HepG2 (cell line): ENCODE measurements around the gene CLASP1. TPM values are rescaled to one million over a fixed set of nuclear protein-coding genes. Genes with fewer than 3 reads are reported as not detected.

Source experiments
- BCL3 ChIP-seq: sonication (generic); formaldehyde crosslinking; IDR thresholded peaks from 2 replicates; pipeline ENCODE4 v1.5.1; 2020; ENCODE audit warnings: mild to moderate bottlenecking, missing genetic modification reagents, moderate library complexity
- HNF4G ChIP-seq, 2 experiments: sonication (generic) in 1 of 2; formaldehyde crosslinking in 1 of 2; IDR thresholded peaks; 2 replicates each; pipeline versions ENCODE4 v1.4.0 to v1.6.1; 2011 to 2020; ENCODE audit warnings: borderline replicate concordance in 2 of 2, low read depth in 2 of 2, mild to moderate bottlenecking in 2 of 2, low read length in 1 of 2, missing genetic modification reagents in 1 of 2, moderate library complexity in 1 of 2
- ONECUT2 ChIP-seq: sonication (generic); formaldehyde crosslinking; IDR thresholded peaks from 2 replicates; pipeline ENCODE4 v1.4.0; 2020; ENCODE audit warnings: missing genetic modification reagents
- SP1 ChIP-seq, 2 experiments: fragments of 450-650 bp in 1 of 2; sonication (generic) in 1 of 2; formaldehyde crosslinking in 1 of 2; IDR thresholded peaks; 2 replicates each; pipeline versions ENCODE4 v1.4.0 to v1.6.1; 2016 to 2020; ENCODE audit warnings: missing genetic modification reagents in 1 of 2
- ZNF362 ChIP-seq: sonication (generic); formaldehyde crosslinking; IDR thresholded peaks from 2 replicates; pipeline ENCODE4 v1.4.0; 2020; ENCODE audit warnings: missing genetic modification reagents, mild to moderate bottlenecking, borderline replicate concordance
- ZNF788 ChIP-seq: sonication (generic); formaldehyde crosslinking; IDR thresholded peaks from 2 replicates; pipeline ENCODE4 v1.5.0; 2020; ENCODE audit warnings: mild to moderate bottlenecking, missing genetic modification reagents, borderline replicate concordance
- ZNF790 ChIP-seq: sonication (generic); formaldehyde crosslinking; IDR thresholded peaks from 2 replicates; pipeline ENCODE4 v1.8.0; 2022; ENCODE audit warnings: missing genetic modification reagents, mild to moderate bottlenecking, borderline replicate concordance
- polyA plus RNA-seq, 8 experiments: library from polyadenylated mRNA; depleted of rRNA in 3 of 8; stranded (reverse) in 7 of 8; unstranded in 1 of 8; fragments of >200 nt; fragmentation: Illumina TruSeq in 4 of 8; extraction: Trizol in 4 of 8; gene quantifications; 2 replicates each; pipeline versions ENCODE4 v1.2.1 to v1.2.3, GENCODE V29; 2011 to 2016; ENCODE audit warnings: low read depth in 4 of 8, missing spikeins in 1 of 8, mixed read lengths in 1 of 8; ENCODE audit not compliant: insufficient read depth in 1 of 8
- total RNA-seq, 5 experiments: library from RNA; depleted of rRNA; stranded (reverse); fragments of >200 nt; fragmentation: Illumina TruSeq; extraction: Trizol; gene quantifications; 2 replicates each; pipeline ENCODE4 v1.2.3, GENCODE V29; 2016; ENCODE audit warnings: low read depth in 1 of 5
- TF ChIP-seq, protein P1 (sequence below): sonication (generic); formaldehyde crosslinking; IDR thresholded peaks from 2 replicates; pipeline ENCODE4 v1.5.0; 2020; ENCODE audit warnings: missing genetic modification reagents, mild to moderate bottlenecking, borderline replicate concordance
- TF ChIP-seq, protein P2 (sequence below): sonication (generic); formaldehyde crosslinking; IDR thresholded peaks from 2 replicates; pipeline ENCODE4 v1.8.0; 2022; ENCODE audit warnings: mild to moderate bottlenecking, missing genetic modification reagents
- TF ChIP-seq, protein P3 (sequence below): sonication (generic); formaldehyde crosslinking; IDR thresholded peaks from 2 replicates; pipeline ENCODE4 v1.4.0; 2020; ENCODE audit warnings: mild to moderate bottlenecking, missing genetic modification reagents
- TF ChIP-seq, protein P4 (sequence below): IDR thresholded peaks from 2 replicates; pipeline ENCODE4 v1.6.1; 2016

CLASP1 gene
- total and polyA plus RNA-seq, 2 of the 13 experiments (the other 11 are each of a cell fraction or from before 2014, with no cell fraction given) = 11.7 to 47.9 TPM

- TF ChIP-seq ONECUT2 (CRISPR knock-in tag) (peak; percentile 59; the same call in 1 of the 2 replicates), BCL3 (CRISPR knock-in tag) (peak; percentile 41; the same call in 1 of the 2 replicates), ZNF362 (peak; percentile 97), ZNF788 (CRISPR knock-in tag) (peak; percentile 90), SP1 (IDR thresholded peaks at IDR 0.05) (no peak), SP1 (CRISPR knock-in tag; IDR thresholded peaks at IDR 0.05) (peak; percentile 25; the same call in 1 of the 2 replicates), ZNF790 (CRISPR knock-in tag) (peak; percentile 82; the same call in 1 of the 2 replicates), HNF4G (IDR thresholded peaks at IDR 0.05; ENCODE audit: borderline replicate concordance, low read depth, low read length) (peak; percentile 96), HNF4G (CRISPR knock-in tag; IDR thresholded peaks at IDR 0.05; ENCODE audit: borderline replicate concordance, low read depth) (peak; percentile 89)
- TF ChIP-seq, protein P1, sequence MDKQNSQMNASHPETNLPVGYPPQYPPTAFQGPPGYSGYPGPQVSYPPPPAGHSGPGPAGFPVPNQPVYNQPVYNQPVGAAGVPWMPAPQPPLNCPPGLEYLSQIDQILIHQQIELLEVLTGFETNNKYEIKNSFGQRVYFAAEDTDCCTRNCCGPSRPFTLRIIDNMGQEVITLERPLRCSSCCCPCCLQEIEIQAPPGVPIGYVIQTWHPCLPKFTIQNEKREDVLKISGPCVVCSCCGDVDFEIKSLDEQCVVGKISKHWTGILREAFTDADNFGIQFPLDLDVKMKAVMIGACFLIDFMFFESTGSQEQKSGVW (CRISPR knock-in tag) = no peak
- TF ChIP-seq, protein P2, sequence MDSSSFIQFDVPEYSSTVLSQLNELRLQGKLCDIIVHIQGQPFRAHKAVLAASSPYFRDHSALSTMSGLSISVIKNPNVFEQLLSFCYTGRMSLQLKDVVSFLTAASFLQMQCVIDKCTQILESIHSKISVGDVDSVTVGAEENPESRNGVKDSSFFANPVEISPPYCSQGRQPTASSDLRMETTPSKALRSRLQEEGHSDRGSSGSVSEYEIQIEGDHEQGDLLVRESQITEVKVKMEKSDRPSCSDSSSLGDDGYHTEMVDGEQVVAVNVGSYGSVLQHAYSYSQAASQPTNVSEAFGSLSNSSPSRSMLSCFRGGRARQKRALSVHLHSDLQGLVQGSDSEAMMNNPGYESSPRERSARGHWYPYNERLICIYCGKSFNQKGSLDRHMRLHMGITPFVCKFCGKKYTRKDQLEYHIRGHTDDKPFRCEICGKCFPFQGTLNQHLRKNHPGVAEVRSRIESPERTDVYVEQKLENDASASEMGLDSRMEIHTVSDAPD (CRISPR knock-in tag) = no peak; the same call in 1 of the 2 replicates
- TF ChIP-seq, protein P3, sequence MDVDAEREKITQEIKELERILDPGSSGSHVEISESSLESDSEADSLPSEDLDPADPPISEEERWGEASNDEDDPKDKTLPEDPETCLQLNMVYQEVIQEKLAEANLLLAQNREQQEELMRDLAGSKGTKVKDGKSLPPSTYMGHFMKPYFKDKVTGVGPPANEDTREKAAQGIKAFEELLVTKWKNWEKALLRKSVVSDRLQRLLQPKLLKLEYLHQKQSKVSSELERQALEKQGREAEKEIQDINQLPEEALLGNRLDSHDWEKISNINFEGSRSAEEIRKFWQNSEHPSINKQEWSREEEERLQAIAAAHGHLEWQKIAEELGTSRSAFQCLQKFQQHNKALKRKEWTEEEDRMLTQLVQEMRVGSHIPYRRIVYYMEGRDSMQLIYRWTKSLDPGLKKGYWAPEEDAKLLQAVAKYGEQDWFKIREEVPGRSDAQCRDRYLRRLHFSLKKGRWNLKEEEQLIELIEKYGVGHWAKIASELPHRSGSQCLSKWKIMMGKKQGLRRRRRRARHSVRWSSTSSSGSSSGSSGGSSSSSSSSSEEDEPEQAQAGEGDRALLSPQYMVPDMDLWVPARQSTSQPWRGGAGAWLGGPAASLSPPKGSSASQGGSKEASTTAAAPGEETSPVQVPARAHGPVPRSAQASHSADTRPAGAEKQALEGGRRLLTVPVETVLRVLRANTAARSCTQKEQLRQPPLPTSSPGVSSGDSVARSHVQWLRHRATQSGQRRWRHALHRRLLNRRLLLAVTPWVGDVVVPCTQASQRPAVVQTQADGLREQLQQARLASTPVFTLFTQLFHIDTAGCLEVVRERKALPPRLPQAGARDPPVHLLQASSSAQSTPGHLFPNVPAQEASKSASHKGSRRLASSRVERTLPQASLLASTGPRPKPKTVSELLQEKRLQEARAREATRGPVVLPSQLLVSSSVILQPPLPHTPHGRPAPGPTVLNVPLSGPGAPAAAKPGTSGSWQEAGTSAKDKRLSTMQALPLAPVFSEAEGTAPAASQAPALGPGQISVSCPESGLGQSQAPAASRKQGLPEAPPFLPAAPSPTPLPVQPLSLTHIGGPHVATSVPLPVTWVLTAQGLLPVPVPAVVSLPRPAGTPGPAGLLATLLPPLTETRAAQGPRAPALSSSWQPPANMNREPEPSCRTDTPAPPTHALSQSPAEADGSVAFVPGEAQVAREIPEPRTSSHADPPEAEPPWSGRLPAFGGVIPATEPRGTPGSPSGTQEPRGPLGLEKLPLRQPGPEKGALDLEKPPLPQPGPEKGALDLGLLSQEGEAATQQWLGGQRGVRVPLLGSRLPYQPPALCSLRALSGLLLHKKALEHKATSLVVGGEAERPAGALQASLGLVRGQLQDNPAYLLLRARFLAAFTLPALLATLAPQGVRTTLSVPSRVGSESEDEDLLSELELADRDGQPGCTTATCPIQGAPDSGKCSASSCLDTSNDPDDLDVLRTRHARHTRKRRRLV = 0 out of 2 replicates have a peak, but pooled peaks have one; percentile 79
- TF ChIP-seq, protein P4, sequence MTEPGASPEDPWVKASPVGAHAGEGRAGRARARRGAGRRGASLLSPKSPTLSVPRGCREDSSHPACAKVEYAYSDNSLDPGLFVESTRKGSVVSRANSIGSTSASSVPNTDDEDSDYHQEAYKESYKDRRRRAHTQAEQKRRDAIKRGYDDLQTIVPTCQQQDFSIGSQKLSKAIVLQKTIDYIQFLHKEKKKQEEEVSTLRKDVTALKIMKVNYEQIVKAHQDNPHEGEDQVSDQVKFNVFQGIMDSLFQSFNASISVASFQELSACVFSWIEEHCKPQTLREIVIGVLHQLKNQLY = peak; percentile 76; the same call in 1 of the 2 replicates
Observed at GRCh38 chr2:121649596-121650314, 493 bp upstream of the CLASP1 start (continued).
